HG02885 (cell line): ENCODE measurements around the gene LCE6A.

Experiments
- ATAC-seq: cut with Tn5 transposase; IDR thresholded peaks from one replicate; pipeline ENCODE4 v1.9.1; 2021; ENCODE audit warnings: mild to moderate bottlenecking; ENCODE audit not compliant: unreplicated experiment, poor library complexity

Gene LCE6A

GRCh38 chr1:152871731-152872126 lies 29.1 kb downstream of the LCE6A start:
- peak; percentile 48 for ATAC-seq

- ATAC-seq = no peak
These were observed 30.8 kb downstream of the LCE6A start for GRCh38 chr1:152873495-152873894.

GRCh38 chr1:152876827-152877226 lies 34.2 kb downstream of the LCE6A start:
- no peak for ATAC-seq

- no peak for ATAC-seq
These were observed 35.4 kb downstream of the LCE6A start, which contains the start of gene SMCP for GRCh38 chr1:152878042-152878441. Gene SMCP (plus strand): TSS chr1:152878322. CDS start chr1:152884423, 6,101 bp downstream.

- no peak for ATAC-seq
These were observed 37.0 kb downstream of the LCE6A start for GRCh38 chr1:152879559-152880198.

- ATAC-seq = no peak
These were observed 37.7 kb downstream of the LCE6A start for GRCh38 chr1:152880316-152880715.

- peak; percentile 85 for ATAC-seq
These were observed 38.3 kb downstream of the LCE6A start for GRCh38 chr1:152880907-152881306.

- ATAC-seq = no peak
These were observed 41.4 kb downstream of the LCE6A start for GRCh38 chr1:152884085-152884484.

GRCh38 chr1:152884506-152884905 lies 41.9 kb downstream of the LCE6A start:
- no peak for ATAC-seq

GRCh38 chr1:152884966-152885624 lies 42.4 kb downstream of the LCE6A start:
- no peak for ATAC-seq

GRCh38 chr1:152886085-152886484 lies 43.4 kb downstream of the LCE6A start:
- ATAC-seq = no peak

- ATAC-seq = no peak
These were observed 44.2 kb downstream of the LCE6A start for GRCh38 chr1:152886758-152887409.

- ATAC-seq = no peak
These were observed 45.5 kb downstream of the LCE6A start for GRCh38 chr1:152888126-152888525.
